Measurements from ENCODE around the gene C10orf88.
"Not testable (repeated sequence)": the region's sequence is repeated elsewhere in the genome, so short reads cannot be mapped to it uniquely, and the experiment has no call there.

The C10orf88 gene

DNA sequence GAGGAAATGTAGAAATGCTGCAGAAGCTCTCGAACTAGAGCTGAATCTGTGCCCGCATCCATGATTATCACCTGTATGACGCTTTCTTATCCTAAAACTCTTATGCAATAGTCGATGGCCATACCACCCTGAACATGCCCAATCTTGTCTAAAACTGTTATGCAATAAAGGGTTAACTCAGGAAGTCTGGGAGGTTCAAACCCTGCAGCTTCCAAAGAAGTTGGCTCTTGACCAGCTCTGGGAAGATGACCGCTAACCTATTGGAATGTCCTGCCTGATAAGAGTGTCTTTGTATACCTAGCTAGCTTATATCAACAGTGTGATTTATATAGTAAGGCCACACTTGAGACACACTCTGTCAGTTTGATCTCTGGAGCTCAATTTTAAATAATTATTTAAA is 3.4 kb upstream of the C10orf88 start:
- no peak for DNase-seq

GRCh38 chr10:122955892-122956291 is 1.9 kb upstream of the C10orf88 start:
- no peak for DNase-seq

- DNase-seq: no peak
Observed at GRCh38 chr10:122954731-122955050, 664 bp upstream of the C10orf88 start.

GRCh38 chr10:122949296-122949695 is 4.7 kb downstream of the C10orf88 start:
- no peak for DNase-seq

DNA sequence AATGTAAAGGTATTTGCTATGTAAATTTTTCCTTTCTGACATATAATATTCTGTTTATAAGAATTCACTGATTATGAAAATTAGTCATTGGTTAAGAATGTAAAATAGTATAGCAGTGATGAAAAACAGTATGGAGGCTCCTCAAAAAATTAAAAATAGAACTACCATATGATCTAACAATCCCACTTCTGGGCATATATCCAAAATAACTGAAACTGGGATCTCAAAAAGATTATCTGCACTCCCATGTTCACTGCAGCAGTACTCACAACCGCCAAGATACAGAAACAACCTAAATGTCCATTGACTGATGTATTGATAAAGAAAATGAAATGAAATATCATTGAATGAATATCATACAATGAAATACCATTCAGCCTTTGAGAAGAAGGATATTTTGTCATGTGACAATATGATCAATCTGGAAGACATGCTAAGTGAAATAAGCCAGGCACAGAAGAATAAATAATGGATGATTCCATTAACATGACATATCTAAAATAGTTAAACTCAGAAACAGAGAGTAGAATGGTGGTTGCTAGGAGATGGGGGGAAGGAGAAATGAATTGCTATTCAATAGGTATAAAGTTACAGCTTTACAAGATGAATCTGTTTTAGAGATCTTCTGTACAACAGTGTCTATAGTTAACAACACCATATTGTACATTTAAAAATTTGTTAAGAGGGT is 14.0 kb downstream of the C10orf88 start:
- DNase-seq: peak; percentile 85

DNA sequence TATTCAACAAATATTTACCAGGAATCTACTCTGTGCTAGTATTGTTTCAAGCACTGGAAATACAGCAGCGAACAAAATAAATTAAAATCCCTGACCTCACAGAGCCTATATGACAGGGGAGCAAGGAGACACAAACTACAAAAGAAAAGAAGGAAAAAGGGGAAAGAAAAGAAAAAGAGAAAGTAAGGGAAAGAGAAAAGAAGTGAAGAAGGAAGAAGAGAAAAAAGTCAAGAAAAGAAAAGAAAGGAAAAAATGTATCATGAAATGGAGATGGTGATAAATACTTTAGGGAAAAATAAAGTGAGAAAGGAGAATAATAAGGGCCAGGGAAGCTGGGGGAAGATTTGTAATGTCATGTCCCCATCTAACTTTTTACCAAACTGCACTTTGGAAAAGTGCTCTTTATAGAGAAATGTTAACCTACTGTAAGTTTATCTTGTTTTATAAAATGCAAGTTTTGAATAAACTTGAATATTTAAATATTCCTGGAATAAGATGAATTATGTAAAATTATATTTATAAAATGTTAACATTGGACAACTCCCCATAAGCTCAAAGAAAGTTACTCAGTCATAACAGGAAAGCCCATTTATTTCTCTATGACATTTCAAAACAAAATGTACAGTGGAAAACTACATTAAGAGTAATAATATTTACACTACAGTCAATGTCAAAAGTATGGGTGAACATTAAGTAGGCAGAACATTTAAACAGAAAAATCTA is 14.7 kb downstream of the C10orf88 start:
- no peak for DNase-seq

DNA sequence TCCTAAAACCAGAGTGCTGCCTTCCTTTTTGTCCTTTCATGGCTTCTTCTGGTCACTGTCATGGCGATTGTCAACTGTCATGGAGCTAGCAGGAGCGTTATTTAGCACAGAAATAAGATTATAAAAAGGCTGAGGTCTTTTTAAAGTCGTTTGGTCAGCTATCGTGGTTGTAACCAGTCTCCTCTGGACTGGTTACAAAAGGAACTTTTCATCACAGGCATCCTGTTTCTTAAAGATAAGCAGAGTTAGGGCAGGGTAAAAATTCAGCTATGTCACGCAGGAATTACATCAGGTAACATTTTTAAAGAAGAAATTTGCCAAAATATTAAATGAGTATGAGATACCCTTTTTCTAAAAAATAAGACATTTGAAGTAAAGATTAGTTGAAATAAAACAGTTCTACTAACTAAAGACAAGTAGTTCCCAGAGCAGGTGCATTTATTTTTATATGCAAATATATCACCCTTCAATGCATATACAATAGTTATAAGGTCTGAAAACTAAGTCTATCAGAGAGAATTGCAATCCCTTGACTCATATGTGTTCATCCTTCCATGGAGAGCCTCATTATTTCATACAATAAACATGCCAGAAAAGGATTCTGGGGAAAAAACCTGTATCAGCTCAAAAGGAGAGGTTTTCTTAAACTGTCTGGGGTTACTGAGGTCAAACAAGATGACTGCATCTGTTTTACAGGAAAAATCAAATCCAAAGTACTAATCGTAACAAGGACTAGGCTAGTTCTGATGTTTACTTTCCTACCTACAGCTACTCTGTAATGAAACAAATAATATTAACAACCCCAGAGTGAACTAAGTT is 22.7 kb downstream of the C10orf88 start:
- no peak for DNase-seq

DNA sequence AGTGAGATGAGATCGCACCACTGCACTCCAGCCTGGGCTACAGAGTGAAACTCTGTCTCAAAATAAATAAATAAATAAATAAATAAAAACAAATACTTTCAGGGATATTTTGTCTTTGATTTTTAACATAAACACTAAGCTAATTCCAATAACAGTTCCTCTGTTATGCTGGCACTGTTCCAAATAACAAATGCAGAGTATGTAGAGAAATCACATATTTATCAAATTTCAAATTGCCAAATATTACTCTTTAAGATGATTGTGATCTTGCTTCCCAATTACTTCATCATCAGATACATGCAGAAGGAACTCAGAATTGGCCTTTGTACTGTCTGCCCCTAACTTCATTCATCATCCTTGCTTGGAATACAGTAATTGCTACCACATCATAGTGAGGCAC is 23.9 kb downstream of the C10orf88 start:
- DNase-seq: no peak

DNA sequence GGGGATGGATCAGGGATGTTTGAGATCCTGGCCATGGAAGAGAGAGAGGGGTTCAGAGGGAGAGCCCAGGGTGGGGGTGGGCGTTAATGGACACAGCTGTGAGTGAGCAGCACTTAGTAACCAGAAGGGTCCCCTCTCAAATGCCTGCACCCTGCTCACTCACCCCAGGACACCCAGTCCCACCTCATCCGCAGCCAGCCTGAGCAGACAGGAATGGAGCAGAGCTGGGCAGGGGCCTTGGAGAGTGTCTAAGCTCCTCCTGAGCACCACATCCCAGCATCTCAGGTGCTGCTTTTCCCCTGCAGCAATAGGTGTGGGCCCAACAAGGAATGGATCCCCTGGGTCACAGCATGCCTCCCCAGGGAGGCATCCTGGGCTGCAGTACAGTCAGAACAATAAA is 38.3 kb downstream of the C10orf88 start:
- no peak for DNase-seq

- peak; percentile 39 for DNase-seq
Observed at GRCh38 chr10:122911889-122912484, 42.0 kb downstream of the C10orf88 start.

- DNase-seq: no peak
Observed at GRCh38 chr10:122910310-122910709, 43.7 kb downstream of the C10orf88 start, which contains the start of gene FAM24A. FAM24A (plus strand) TSS chr10:122910610; CDS start chr10:122911635, 1,025 bp downstream.

DNA sequence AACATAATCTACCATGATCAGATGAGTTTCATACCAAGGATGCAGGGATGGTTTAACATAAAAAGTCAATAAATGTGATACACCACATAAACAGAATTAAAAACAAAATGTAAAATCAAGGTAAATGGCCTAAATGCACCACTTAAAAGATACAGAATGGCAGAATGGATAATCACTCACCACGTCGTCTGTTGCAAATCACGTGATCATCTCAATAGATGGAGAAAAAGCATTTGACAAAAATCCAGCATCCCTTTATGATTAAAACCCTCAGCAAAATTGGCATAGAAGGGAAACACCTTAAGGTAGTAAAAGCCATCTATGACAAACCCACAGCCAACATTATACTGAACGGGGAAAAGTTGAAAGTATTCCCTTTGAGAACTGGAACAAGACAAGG is 50.2 kb downstream of the C10orf88 start:
- DNase-seq: not testable (repeated sequence)

DNA sequence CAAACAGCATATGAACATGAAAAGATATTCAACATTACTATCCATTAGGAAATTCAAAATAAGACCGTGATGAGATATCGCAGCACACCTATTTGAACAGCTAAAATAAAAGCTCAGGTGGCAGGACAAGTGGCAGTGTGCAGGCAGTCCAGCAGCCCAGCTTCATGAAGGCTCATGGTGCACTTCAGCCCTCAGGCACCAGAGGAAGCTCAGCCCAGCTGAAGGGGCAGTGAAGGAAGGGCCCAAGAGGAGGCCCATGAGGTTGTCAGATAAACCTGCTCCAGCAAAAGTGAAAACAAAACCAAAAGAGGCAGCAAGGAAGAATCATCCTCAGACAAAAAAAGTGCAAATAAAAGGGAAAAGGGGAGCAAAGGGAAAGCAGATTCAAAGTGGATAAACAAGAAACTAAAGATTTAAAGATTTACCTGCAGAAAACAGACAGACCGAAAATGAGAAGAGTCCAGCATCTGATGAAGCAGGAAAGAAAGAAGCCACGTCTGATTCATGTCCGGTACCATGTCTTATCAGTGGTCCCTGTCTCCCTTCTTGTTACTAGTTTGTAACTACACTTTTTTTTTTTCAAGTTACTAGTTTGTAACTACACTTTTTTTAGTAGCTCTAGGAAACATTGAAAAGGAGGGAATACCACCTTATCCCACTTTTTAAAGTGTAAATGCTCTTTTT is 59.6 kb downstream of the C10orf88 start:
- no peak for DNase-seq

DNA sequence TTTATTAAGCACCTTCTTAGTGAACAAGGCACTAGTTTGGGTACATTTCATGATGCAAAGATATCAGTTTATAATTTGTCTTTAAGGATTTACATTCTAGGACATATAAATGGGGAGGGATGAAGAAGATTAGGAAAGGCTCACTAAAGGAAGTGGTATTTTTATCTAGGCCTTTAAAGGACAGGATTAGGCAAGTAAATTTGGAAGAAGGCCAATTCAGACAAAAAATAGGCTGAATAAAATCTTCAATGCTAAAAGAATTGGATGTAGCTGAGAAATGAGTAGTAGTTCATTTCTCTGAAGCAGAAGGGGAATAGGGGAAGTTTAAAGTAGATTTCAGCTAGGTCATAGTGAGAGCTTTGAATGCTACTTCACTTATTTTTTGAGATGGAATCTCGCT is 69.9 kb downstream of the C10orf88 start:
- DNase-seq: no peak

GRCh38 chr10:122882766-122883165 is 71.3 kb downstream of the C10orf88 start:
- DNase-seq: no peak

All from fibroblast of upper back skin (primary cell).